SU-DHL-6 (cell line): Measurements from ENCODE around the gene IFT43.

Source experiments
- H2AFZ ChIP-seq: fragments of 200-600 bp; sonication (generic); 2 replicates; pipeline ENCODE4 v1.6.1; 2014; ENCODE audit warnings: low read depth, mild to moderate bottlenecking, moderate library complexity, mixed read lengths, antibody characterized with exemption, low read length; ENCODE audit not compliant: severe bottlenecking
- H3F3A ChIP-seq: fragments of 200-600 bp; shearing (Covaris generic); 2 replicates; pipeline ENCODE4 v1.6.0; 2016; ENCODE audit warnings: antibody characterized with exemption, mild to moderate bottlenecking; ENCODE audit not compliant: insufficient read depth
- H3K27ac ChIP-seq: fragments of 200-600 bp; sonication (generic); 2 replicates; pipeline ENCODE4 v1.5.1; 2016; ENCODE audit warnings: low read depth, mild to moderate bottlenecking, low read length, moderate library complexity, mixed read lengths
- H3K27me3 ChIP-seq: fragments of 200-600 bp; sonication (generic), shearing (Covaris generic); 2 replicates; pipeline ENCODE4 v1.6.0; 2014; ENCODE audit warnings: mild to moderate bottlenecking, low read length
- H3K36me3 ChIP-seq: fragments of 200-600 bp; sonication (generic); 2 replicates; pipeline ENCODE4 v1.6.1; 2014; ENCODE audit warnings: mild to moderate bottlenecking, low read length, mixed read lengths
- H3K4me2 ChIP-seq: fragments of 300-600, 200-600 bp; shearing (Covaris generic), sonication (generic); 2 replicates; pipeline ENCODE4 v1.6.0; 2014; ENCODE audit warnings: low read length, low read depth, mild to moderate bottlenecking; ENCODE audit not compliant: poor library complexity, severe bottlenecking
- H3K4me3 ChIP-seq: fragments of 200-600 bp; sonication (generic); 2 replicates; pipeline ENCODE4 v1.5.1; 2014; ENCODE audit warnings: antibody characterized with exemption, low read length, mild to moderate bottlenecking, mixed read lengths; ENCODE audit not compliant: insufficient read depth, poor library complexity, severe bottlenecking
- H3K79me2 ChIP-seq: fragments of 200-600 bp; sonication (generic); 2 replicates; pipeline ENCODE4 v1.6.1; 2014; ENCODE audit warnings: mild to moderate bottlenecking, low read length, moderate library complexity; ENCODE audit not compliant: insufficient read depth
- H3K9ac ChIP-seq: fragments of 200-600 bp; sonication (generic); 2 replicates; pipeline ENCODE4 v1.7.0; 2014; ENCODE audit warnings: mild to moderate bottlenecking, low read length
- H3K9me2 ChIP-seq: fragments of 200-600 bp; sonication (generic); replicated peaks from 2 replicates; pipeline ENCODE4 v1.6.1; 2014; ENCODE audit warnings: low read length; ENCODE audit not compliant: insufficient read depth
- H3K9me3 ChIP-seq: fragments of 200-600 bp; sonication (generic); 2 replicates; pipeline ENCODE4 v1.6.1; 2014; ENCODE audit warnings: low read length, mixed read lengths; ENCODE audit not compliant: insufficient read depth
- H4K20me1 ChIP-seq: fragments of 200-600 bp; sonication (generic); 2 replicates; pipeline ENCODE4 v1.6.1; 2014; ENCODE audit warnings: low read depth, mild to moderate bottlenecking, antibody characterized with exemption, low read length, moderate library complexity, mixed read lengths
- CTCF ChIP-seq: fragments of 200-600 bp; sonication (generic); IDR thresholded peaks from one replicate; pipeline ENCODE4 v1.5.1; 2017; ENCODE audit warnings: antibody characterized with exemption, mild to moderate bottlenecking, low read length, moderate library complexity; ENCODE audit not compliant: insufficient read depth, poor library complexity, severe bottlenecking
- EZH2phosphoT487 ChIP-seq: fragments of 200-600 bp; sonication (generic), shearing (Covaris generic); conservative IDR thresholded peaks from 2 replicates; pipeline ENCODE4 v1.6.1; 2018; ENCODE audit warnings: mild to moderate bottlenecking, antibody characterized with exemption, low read length, moderate library complexity, mixed read lengths

The IFT43 gene

GRCh38 chr14:75968456-75968855, 17.1 kb upstream of the IFT43 start:
- Histone ChIP-seq H2AFZ (no peak overlapping the region), H3K9me3 (no peaks in the 10 kb centered on the region), H3K9ac (no peak overlapping the region), H4K20me1 (no peaks in the 10 kb centered on the region), H3F3A (no peaks in the 10 kb centered on the region), H3K27ac (no peak overlapping the region), H3K27me3 (no peaks in the 10 kb centered on the region), H3K9me2 (no peaks in the 10 kb centered on the region), H3K4me2 (no peak overlapping the region), H3K79me2 (no peaks in the 10 kb centered on the region), H3K4me3 (no peak overlapping the region), H3K36me3 (no peaks in the 10 kb centered on the region)
- TF ChIP-seq CTCF = no peak
- no peak for TF ChIP-seq EZH2phosphoT487

GRCh38 chr14:75969126-75969525, 16.4 kb upstream of the IFT43 start:
- Histone ChIP-seq H3K27me3 (no peaks in the 10 kb centered on the region), H4K20me1 (no peaks in the 10 kb centered on the region), H3K79me2 (no peaks in the 10 kb centered on the region), H3F3A (no peaks in the 10 kb centered on the region), H3K36me3 (no peaks in the 10 kb centered on the region), H3K9me3 (no peaks in the 10 kb centered on the region), H3K9me2 (no peaks in the 10 kb centered on the region), H2AFZ (no peak overlapping the region), H3K9ac (no peak overlapping the region), H3K4me3 (no peak overlapping the region), H3K27ac (no peak overlapping the region), H3K4me2 (no peak overlapping the region)
- TF ChIP-seq CTCF = no peak
- TF ChIP-seq EZH2phosphoT487 = no peak

- H3F3A ChIP-seq = no peaks in the 10 kb centered on the region
- TF ChIP-seq EZH2phosphoT487 (no peak), CTCF (no peak)
- no peaks in the 10 kb centered on the region for H3K9me3 ChIP-seq
- H3K36me3 ChIP-seq = no peaks in the 10 kb centered on the region
- H3K4me3 ChIP-seq = no peak overlapping the region
- H3K4me2 ChIP-seq = no peak overlapping the region
- no peaks in the 10 kb centered on the region for H4K20me1 ChIP-seq
- H3K9me2 ChIP-seq = no peaks in the 10 kb centered on the region
- no peaks in the 10 kb centered on the region for H3K27me3 ChIP-seq
- no peak overlapping the region for H3K9ac ChIP-seq
- H2AFZ ChIP-seq = no peak overlapping the region
- no peaks in the 10 kb centered on the region for H3K79me2 ChIP-seq
- no peak overlapping the region for H3K27ac ChIP-seq
These were observed 15.7 kb upstream of the IFT43 start for GRCh38 chr14:75969891-75970290.
